Activated CD4-positive, alpha-beta T cell treated with anti-CD3 and anti-CD28 coated beads, Interleukin-2, amount 50 U/mL, for 1 hour (primary cell): ENCODE measurements around the gene MCOLN2.
"Not testable (repeated sequence)": the region's sequence is repeated elsewhere in the genome, so short reads cannot be mapped to it uniquely, and the experiment has no call there.

Experiments used
- DNase-seq: peaks from one replicate; pipeline ENCODE4 v3.0.0-alpha.2; 2020

The MCOLN2 gene

DNA sequence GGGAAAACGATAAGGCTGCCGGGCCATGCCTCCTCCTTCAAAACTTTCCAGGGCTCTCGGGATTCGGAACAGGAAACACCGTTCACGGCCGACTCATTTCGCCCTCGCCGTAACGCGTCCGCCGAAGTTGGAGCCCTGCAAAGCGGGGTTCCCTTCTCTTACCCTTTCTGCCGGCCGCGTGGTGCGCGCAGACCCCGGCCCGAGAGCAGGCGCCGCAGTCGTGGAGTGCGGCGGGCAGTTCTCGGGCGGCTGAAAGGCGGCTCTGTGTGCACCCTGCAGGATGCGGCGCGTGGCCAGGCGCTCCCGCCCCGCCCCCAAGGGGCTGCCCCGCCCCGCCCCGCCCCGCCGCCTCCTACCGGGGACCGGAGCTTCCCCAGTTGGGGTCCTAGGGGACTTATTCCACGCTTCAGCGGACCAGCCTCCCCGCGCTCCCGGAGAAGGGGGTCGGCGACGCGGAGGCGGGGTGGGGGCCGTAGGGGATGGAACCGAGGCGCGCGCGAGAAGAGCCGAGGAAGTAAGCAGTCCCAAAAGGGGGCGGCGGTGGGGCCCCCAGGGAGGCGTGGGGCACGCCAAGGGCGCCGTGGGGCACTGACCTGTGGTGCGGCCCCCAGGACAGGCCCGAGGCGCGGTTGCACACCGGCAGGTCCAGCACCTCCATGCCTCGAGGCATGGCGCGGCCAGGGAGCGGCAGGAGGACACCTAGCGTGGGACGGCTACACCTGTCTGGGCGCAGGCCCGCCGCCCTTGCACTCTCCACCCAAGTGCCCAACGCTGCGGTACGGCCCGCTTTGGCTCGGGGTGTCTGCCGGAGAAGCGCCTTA, at the start of gene MCOLN2:
Gene MCOLN2, minus strand, starts transcription at position 268 of the 821 bp plus-strand sequence. Its CDS starts 241 bp downstream, at position 27.
- DNase-seq: peak; percentile 49

DNA sequence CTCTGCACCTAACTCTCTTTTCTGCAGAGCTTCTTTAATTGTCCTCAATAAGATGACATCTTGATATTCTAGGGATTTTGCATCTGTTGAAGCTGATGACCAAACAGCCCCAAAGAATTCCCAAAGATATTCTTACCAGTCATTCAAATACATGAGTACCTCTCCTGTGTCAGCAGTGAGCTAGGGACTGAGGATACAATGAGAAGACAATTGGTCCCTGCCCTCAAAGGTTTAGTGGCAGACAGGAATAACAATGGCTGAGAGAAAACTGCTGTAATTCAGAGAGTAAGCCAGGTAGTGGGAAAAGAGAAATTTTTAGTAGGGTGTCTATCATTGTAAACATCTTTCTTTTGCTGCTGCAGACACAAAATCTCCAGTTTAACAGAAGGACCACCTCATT, 45.5 kb upstream of the MCOLN2 start:
- no peak for DNase-seq

DNA sequence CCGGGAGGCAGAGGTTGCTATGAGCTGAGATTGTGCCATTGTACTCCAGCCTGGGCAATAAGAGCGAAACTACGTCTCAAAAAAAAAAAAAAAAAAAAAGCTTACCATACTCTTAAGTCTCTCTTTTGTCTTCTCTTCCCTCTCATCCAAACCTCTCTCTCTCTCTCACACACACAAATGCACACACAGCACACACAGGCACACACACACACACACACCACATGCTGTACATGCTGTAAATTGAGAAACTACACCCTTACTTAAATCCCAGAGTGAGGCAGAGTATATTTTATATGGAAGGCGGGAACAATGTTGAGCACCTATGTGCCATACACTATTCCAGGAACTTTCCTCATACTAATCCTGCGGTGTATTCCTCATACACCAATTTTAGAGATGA, 44.9 kb upstream of the MCOLN2 start:
- no peak for DNase-seq

DNA sequence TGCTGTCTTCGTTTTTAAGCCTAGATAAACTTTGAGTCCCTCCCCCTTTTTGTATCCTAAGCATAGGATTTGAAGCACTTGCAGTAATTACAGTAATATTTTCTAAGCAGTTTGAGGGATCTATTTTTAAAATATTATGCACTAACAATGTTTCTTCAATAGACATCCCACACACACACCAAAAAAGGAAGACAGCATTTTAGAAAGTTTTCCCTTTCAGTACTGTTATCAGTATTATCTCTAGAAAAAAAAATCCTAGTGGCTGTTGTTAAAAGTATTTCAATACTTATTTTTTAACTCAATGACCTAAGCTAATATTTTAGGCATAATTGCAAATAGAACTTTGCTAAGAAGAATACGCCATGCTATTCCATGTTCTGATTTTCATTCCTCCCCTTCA, 36.3 kb upstream of the MCOLN2 start:
- DNase-seq: no peak

GRCh38 chr1:85030536-85030935, 33.6 kb upstream of the MCOLN2 start:
- DNase-seq: no peak

- DNase-seq: no peak
Observed at GRCh38 chr1:85028151-85028550, 31.2 kb upstream of the MCOLN2 start.

DNA sequence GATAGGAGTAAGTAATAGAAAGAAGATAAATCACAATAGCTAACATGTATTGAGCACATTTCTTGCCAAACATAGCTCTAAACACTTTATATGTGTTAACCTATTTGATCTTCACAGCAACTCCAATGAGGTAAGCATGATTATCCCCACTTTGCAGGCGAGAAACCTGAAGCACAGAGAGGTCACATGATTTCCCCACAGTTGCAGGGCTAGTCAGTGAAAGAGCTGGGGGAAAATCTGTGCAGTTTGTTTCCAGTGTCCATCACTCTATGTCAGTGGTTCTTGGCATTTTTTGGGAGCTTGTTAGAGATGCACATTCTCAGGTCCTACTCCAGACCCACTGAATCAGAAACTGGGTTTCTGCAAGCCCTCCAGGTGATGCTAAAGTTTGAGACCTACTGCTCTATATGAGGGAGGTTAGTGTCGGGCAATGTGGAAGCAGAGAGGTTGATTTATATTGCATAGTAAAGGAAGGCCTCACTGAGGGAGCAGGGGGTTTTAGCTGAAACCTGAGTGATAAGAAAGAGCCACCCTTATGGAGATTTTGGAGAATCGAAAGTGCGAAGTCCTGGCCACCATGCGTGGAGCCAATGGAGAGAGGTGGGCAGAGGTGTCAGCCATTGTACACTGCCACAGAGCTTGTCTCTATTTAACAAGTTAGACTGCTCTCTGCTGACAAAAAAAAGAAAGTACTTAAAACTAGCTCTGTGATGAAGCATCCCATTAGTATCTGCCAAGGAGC, 30.5 kb upstream of the MCOLN2 start:
- DNase-seq: no peak

- no peak for DNase-seq
Observed at GRCh38 chr1:85025940-85026339, 29.0 kb upstream of the MCOLN2 start.

GRCh38 chr1:85024736-85025135, 27.8 kb upstream of the MCOLN2 start:
- no peak for DNase-seq

DNA sequence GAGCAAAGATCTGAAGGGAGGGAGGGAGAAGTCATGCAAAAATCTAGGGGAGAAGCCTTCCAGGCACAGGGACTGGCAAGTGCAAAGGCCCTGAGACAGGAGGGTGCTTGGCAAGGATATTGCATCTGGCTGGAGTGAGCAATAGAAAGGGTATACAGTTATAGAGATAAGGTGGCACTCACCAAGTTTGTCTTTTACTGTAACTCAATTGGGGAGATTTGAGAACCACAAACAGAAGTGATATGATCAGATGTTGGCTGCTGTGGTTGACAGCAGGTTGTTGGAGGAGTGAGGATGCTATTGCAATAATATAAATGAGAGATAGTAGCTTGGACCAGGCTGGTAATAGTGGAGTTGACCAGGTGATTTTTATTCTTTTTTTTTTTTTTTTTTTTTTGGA, 25.8 kb upstream of the MCOLN2 start:
- DNase-seq: no peak

DNA sequence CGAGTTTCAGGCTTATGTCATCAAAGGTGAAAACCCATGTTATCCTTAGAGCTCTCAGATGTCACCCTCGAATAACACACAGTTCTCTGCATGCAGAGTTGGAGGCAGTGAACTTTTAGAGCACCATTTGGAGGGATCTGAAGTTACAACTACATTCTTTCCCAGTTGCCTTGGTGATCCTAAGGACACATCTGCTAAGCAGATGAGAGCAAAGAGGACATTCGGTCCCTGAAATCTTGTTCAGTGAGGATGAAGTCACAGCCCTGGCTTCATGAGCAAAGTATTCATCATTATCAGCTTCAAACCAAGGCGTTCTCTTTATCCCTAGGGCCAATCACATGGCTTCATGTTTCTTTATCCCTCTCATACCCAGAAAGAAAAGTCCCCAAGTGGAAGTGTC, 23.1 kb upstream of the MCOLN2 start:
- DNase-seq: no peak

GRCh38 chr1:85015826-85016225, 18.9 kb upstream of the MCOLN2 start:
- no peak for DNase-seq

DNA sequence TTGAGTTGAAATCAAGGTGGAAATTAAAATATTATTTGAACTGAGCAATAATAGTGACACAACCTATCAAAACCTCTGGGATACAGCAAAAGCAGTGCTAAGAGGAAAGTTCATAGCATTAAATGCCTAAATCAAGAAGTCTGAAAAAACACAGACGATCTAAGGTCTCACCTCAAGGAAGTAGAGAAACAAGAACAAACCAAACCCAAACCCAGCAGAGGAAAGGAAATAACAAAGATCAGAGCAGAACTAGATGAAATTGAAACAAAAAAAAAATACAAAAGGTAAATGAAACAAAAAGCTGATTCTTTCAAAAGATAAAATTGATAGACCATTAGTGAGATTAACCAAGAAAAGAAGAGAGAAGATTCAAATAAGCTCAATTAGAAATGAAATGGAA, 8.7 kb upstream of the MCOLN2 start:
- DNase-seq: not testable (repeated sequence)

GRCh38 chr1:85001742-85002141, 4.8 kb upstream of the MCOLN2 start:
- no peak for DNase-seq

GRCh38 chr1:84998642-84999280, 1.8 kb upstream of the MCOLN2 start:
- DNase-seq: peak; percentile 39

GRCh38 chr1:84997667-84998600, 1.0 kb upstream of the MCOLN2 start:
- DNase-seq: no peak

- no peak for DNase-seq
Observed at GRCh38 chr1:84995484-84996334, 1.2 kb downstream of the MCOLN2 start.

- no peak for DNase-seq
Observed at GRCh38 chr1:84991097-84991920, 5.6 kb downstream of the MCOLN2 start.

GRCh38 chr1:84988588-84988987, 8.3 kb downstream of the MCOLN2 start:
- no peak for DNase-seq

- DNase-seq: not testable (repeated sequence)
Observed at GRCh38 chr1:84986561-84986960, 10.4 kb downstream of the MCOLN2 start.

- no peak for DNase-seq
Observed at GRCh38 chr1:84985365-84985764, 11.5 kb downstream of the MCOLN2 start.
